Fibroblast of pulmonary artery (primary cell): ENCODE measurements around the gene KIAA1217.

Experiments used
- DNase-seq: peaks from one replicate; pipeline ENCODE4 v3.0.0-alpha.2; 2010; ENCODE audit warnings: low read depth
- H3K4me3 ChIP-seq: replicated peaks from 2 replicates; pipeline ENCODE4 v1.5.1; 2011; ENCODE audit warnings: low read depth, mild to moderate bottlenecking, control low read depth, low read length, moderate library complexity
- TF ChIP-seq, protein P1 (sequence below): IDR thresholded peaks from 2 replicates; pipeline ENCODE4 v1.5.1; 2011; ENCODE audit warnings: mild to moderate bottlenecking, control low read depth, low read length, inconsistent platforms; ENCODE audit errors: missing control alignments

KIAA1217 gene

GRCh38 chr10:24542314-24543270 lies 333.7 kb downstream of the KIAA1217 start:
- TF ChIP-seq, protein P1, sequence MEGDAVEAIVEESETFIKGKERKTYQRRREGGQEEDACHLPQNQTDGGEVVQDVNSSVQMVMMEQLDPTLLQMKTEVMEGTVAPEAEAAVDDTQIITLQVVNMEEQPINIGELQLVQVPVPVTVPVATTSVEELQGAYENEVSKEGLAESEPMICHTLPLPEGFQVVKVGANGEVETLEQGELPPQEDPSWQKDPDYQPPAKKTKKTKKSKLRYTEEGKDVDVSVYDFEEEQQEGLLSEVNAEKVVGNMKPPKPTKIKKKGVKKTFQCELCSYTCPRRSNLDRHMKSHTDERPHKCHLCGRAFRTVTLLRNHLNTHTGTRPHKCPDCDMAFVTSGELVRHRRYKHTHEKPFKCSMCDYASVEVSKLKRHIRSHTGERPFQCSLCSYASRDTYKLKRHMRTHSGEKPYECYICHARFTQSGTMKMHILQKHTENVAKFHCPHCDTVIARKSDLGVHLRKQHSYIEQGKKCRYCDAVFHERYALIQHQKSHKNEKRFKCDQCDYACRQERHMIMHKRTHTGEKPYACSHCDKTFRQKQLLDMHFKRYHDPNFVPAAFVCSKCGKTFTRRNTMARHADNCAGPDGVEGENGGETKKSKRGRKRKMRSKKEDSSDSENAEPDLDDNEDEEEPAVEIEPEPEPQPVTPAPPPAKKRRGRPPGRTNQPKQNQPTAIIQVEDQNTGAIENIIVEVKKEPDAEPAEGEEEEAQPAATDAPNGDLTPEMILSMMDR = no peak
- no peak overlapping the region for H3K4me3 ChIP-seq
- no peak for DNase-seq

- TF ChIP-seq, protein P1 = no peak
- no peak for DNase-seq
- no peak overlapping the region for H3K4me3 ChIP-seq
Measured at GRCh38 chr10:24544776-24545175, 335.8 kb downstream of the KIAA1217 start.

DNA sequence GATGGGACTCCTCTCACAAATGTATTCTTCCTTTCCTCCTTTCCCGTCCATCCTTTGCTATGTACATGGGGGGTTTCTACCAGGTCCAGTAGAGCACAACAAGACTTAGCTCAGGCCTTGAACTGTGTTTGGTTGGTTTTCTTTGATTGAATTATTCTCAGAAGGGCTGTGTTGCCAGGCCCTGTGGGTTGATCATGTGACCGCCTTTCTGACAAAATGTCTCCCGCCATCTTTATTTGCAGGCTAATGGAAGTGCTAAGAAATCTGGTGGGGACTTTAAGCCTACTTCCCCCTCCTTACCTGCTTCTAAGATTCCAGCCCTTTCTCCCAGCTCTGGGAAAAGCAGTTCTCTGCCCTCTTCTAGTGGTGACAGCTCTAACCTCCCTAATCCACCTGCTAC lies 336.6 kb downstream of the KIAA1217 start:
- TF ChIP-seq, protein P1 = no peak
- no peak overlapping the region for H3K4me3 ChIP-seq
- no peak for DNase-seq

- TF ChIP-seq, protein P1 = no peak
- no peak for DNase-seq
Measured at GRCh38 chr10:24550680-24551079, 341.7 kb downstream of the KIAA1217 start.

GRCh38 chr10:24551161-24551560 lies 342.2 kb downstream of the KIAA1217 start:
- no peak overlapping the region for H3K4me3 ChIP-seq
- DNase-seq = no peak
- TF ChIP-seq, protein P1 = no peak

More at GRCh38 chr10:24550680-24551079, 341.7 kb downstream of the KIAA1217 start:
- H3K4me3 ChIP-seq = no peak overlapping the region

- no peak for DNase-seq
- TF ChIP-seq, protein P1 = peak; percentile 8
- H3K4me3 ChIP-seq = no peak overlapping the region
Measured at GRCh38 chr10:24552346-24553016, 343.5 kb downstream of the KIAA1217 start.
